GM19239 (cell line): ENCODE measurements around the gene RIN3.
A peak's percentile ranks its signal among the peaks of the same experiment; 100 is the strongest.
"Not testable (repeated sequence)": the region's sequence is repeated elsewhere in the genome, so short reads cannot be mapped to it uniquely, and the experiment has no call there.

ENCODE experiments used
- DNase-seq: peaks from one replicate; pipeline ENCODE4 v3.0.0; 2011; ENCODE audit warnings: low spot score; ENCODE audit not compliant: insufficient read length
- FAIRE-seq: peaks from 2 replicates; lab custom pipeline; 2011; peaks lifted over from hg19 to GRCh38; lab: Jason Lieb, UNC

RIN3 gene

DNA sequence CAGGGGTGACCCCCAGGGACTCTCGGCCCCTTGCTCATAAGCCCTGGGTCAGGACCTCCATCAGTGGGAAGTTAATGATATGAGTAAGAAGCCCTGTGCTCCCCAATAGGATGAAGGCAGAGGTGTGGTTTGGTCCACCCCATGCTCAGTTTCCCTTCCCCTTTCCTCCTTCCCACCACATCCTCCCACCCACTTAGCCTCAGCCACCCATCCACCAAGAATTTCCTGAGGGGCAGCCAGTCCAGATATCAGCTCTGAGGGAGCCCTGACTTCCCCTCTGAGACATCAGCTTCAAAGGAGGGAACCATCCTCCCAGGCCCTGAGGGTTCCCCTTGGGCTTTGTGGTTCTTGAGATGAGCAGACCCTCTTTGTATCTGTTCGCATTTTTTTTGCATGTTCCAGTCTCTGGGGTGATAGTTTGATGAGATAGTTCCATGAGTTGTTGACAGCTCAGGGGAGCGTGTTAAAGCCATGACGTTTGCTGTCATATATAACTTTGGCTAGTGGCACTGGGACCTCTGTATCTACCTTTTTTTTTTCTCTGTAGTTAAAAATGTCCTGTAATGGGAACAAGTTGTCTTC is 163.6 kb downstream of the RIN3 start:
- DNase-seq (peak; percentile 82), FAIRE-seq (peak; percentile 96)

GRCh38 chr14:92677955-92678354 is 164.4 kb downstream of the RIN3 start:
- DNase-seq (no peak), FAIRE-seq (no peak)

DNA sequence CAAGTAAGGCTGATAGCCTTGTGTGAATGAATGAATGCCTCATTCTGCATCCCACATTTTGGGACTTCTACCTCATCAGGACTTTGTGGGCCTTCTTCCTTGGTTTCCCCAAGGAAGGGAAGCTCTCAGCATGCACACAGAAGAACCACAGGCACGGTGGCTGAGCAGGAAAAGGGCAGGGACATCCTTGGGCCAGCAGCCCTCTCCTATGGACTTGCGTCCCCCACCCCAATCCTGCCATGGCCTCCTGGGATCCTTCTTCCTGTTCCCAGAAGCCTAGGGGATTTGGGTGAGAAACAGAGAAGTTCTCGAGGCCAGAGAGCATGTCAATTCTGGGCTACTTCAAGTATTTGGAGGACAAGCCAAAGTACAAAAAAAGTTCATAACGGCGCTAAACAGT is 165.2 kb downstream of the RIN3 start:
- FAIRE-seq (no peak), DNase-seq (no peak)

GRCh38 chr14:92679246-92679645 is 165.7 kb downstream of the RIN3 start:
- no peak for DNase-seq
- no peak for FAIRE-seq

DNA sequence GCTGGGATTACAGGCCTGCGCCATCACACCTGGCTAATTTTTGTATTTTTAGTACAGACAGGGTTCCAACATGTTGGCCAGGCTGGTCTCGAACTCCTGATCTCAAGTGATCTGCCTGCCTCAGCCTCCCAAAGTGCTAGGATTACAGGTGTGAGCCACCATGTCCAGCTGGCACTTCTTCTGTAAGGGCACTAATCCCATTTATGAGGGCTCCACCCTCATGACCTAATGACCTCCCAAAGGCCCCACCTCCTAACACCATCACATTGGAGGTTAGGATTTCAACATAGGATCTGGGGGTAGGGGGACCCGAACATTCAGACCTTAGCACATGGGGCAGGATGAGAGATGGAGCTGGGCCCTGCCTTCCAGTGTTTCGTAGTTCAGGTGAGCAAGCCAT is 166.7 kb downstream of the RIN3 start:
- DNase-seq, FAIRE-seq: not testable (repeated sequence)

DNA sequence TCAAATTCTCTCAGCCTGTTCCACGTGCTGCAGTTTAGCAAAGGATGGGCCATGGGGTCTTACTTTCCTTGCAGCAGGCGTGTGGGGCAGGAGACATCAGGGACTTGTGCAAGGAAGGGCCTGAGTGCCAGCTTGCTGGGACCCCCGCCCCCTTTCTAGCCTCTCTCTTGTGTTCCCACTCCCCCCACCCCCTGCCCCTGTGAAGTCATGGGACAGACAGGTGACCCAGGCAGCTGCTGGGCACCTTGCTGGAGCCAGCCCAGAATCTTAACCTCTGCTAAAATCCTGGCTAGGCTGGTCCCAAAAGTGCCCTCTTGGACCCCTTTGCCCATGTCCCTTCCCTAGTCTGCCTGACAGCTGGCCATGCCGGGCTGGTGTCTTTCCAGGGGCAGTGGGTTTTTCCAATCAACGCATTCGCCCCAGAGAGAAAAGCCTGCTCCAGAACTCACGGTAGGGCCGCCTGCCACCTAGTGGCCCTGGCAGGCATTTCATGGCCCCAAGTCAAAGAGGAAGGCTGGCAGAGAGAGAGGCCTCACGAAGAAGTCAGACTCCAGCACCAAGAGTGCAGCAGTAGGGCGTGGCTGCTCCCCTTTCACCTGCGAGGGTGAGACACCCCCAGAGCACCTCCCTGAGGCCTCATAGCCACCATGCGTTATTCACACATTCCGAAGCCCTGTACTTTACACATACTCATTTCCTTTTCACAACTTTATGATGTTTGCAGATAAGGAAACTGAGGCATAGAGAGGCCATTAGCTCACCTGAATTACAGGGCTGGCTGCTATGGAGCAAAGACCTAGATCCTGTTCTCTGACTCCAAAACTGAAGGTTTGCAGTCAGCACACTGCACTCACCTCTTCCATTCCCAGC is 167.4 kb downstream of the RIN3 start:
- peak; percentile 66 for DNase-seq
- peak; percentile 84 for FAIRE-seq

DNA sequence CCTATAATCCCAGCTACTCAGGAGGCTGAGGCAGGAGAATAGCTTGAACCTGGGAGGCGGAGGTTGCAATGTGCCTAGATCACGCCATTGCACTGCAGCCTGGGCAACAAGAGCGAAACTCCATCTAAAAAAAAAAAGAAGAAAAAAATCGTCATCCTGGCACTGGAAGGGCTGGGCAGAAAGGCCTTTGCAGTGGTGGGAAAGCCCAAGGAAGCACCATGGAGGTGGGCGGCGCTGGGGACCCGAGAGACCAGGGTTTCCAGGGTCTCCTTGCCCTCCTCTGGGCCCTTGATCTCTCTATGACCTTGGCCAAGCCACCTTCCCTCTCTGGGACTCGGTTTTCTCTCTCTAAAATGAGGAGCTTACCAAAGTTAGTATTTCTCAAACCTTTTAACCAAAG is 169.5 kb downstream of the RIN3 start:
- FAIRE-seq (no peak), DNase-seq (no peak)

DNA sequence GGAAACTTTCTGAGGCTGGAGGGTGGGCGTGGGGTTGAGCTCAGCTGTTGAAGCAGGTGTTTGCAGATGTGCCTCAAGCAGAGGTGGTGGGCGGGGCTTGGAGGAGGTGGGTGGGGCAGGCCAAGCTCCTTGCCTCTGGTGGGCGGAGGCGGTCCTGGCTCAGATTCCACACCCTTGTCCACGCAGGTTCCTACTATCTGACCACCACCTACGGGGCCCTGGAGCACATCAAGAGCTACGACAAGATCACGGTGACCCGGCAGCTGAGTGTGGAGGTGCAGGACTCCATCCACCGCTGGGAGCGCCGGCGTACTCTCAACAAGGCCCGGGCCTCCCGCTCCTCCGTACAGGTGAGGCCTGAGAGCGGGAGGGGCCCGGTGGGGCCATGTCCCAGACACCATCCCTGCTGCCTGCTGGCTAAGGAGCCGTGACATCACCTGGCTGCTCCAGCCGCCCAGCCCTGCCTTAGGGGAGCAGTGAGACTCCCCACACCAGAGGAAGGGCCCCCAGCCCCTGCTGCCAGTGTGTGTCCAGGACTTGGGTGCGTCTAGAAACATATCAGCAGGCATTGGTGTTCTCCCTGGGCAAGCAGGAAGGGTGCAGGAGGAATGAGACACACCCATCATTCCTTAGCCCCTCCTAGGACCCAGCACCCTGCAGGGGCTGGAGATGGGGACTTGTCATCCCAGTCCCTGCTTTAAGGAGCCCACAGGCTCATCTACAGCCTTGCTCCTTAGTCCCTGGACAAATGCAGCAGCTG is 171.4 kb downstream of the RIN3 start:
- FAIRE-seq (peak; percentile 57), DNase-seq (no peak)

DNA sequence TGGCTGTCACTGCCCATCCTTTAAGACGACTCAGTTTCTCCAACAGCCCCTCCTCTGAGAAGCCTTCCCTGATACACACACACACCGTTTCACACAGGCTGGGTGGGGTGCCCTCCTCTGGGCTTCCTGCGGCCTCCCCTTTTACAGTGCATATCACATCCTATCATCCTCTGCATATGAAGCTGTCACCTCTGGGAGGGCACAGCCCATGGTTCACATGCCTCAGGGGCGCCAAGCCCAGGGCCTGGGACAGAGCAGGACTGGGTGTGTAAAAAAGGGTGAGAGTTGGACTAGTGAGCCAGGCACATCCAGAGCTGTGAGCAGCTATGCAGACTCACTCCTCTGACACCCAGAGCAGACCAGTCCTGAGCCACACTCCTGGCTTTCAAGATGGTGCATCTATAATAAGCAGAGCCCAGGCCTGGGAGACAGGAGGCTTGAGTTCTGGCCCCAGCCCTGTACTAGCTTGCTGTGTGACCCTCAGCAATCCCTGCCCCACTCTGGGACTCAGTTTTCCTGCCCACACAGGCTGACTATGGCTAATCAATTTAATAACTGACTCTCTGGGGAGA is 172.3 kb downstream of the RIN3 start:
- DNase-seq (no peak), FAIRE-seq (no peak)

DNA sequence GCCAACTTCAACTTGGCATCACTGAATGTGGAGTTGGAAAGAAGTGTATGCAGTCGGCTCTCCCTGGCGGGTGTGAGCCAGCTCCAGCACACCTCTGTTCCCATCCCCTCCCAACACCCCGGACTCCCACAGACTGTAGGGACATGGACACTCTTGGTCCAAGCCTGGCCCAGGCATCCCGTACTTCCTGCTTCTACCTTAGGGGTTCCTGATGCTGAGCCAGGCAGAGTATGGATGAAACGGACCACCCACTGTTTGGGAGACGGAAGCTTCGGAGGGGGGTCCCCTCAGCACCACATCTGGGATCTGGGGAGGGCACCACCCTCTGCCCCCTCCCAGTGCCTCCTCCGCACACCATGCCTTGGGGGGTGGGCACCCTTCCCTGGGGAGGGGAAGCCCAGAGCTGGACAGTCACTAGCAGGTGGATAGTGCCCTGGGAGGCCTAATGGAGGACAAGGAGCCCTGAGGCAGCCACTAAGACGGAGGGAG is 172.9 kb downstream of the RIN3 start:
- DNase-seq (no peak), FAIRE-seq (no peak)

- DNase-seq: peak; percentile 96
- FAIRE-seq: peak; percentile 44
These were observed 173.4 kb downstream of the RIN3 start for GRCh38 chr14:92686900-92687427.

DNA sequence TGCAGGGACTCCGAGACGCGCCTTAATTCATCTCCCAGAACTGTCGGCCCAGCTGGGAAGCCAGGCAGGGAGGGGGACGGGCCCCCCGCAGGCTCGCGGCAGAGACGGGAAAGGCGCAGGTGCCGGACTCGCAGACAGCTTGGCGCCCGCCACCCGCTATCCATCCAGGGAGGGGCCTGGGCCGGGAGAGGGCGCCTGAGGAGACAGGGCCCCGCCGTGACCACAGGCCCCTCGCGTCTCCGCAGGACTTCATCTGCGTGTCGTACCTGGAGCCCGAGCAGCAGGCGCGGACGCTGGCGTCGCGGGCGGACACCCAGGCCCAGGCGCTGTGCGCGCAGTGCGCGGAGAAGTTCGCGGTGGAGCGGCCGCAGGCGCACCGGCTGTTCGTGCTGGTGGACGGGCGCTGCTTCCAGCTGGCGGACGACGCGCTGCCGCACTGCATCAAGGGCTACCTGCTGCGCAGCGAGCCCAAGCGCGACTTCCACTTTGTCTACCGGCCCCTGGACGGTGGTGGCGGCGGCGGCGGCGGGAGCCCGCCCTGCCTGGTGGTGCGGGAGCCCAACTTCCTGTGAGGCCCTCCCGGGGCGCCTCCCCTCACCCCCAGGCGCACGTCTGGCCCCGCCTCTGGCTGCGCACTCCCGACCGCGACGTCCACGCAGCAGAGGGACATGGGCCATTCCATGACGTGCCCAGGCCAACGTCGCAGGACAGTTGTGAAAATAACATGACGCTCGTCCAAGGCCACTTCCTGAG is 174.3 kb downstream of the RIN3 start:
- FAIRE-seq (no peak), DNase-seq (no peak)

DNA sequence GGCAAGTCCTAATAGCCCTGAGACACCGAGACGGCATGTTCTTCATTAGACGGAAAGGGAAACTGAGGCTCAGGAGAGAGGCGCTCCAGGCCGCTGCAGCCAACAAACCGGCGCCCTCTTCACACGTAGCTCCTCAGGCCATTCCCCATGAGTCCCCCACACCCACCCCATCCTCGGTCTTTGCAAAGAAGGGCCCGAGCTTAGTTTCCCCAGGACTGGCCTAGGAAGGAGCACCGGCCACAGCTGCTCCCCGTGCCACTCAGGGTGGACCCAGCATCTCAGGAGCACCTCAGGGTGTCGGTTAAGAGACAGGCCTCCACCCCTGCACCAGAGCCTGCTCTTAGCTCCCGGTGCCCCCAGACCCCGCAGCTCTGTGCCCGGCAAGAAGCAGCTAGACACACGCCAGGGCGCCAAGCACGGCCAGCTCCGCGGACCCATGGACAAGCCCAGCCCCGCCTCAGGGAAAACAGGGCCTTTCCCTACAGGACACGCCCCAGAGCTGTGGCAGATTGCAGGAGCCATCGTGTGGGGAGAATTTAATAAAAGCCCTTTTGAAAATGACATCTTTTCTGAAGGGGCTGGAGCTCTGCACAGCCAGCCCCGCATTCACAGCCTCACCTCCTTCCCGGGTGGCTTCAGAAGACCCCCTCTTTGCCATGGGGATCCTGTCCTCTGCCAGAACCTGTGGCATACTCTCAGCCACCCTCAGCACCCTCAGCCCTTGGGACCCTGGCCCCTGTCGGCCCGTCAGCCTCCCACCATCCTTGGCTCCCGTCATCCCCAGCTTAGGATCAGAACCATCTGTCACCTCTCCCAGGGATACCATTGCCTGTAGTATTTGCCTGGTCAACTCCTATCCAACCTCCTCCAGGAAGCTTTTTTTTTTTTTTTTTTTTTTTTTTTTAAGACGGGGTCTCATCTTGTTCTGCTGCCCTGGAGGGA is 175.1 kb downstream of the RIN3 start:
- no peak for DNase-seq
- no peak for FAIRE-seq

DNA sequence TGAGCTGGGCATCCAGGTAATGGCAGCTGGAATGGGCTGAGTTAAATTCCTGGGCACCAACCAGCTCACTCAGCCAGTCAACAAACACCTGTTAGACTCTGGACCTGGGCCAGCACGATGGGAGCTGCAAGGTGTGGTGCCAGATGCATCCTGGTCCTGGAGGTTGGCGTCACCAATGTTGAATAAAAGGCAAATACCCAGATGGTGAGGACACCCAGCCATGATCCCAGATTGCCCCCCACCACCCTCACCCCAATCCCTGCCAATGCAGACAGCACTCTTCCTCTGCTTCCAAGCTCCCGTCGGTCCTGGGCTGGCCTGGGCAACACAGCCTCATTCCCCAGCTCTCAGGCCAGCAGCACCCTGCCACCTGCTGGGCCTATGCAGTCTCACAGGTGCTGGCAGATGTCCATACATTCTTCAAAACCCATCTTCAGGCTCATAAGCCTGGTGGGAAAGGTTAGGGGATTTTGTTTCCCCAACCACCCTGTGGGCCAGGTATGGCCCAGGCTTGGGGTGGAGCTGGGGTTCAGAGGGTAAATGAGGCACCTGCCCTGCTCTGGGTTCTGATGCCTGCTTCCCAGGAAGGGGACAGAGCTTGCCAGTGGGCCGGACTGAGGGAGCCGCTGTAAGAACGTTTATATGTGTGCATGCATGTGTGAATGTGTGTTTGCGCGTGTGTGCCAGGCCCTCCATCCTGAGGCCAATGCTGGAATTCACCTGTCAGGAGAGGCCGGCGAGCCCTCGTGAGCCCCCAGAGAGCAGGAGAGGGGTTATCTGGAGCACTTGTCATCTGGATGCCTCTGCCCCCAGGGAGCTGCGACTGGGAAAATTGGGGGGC is 176.8 kb downstream of the RIN3 start:
- no peak for DNase-seq
- FAIRE-seq: no peak

DNA sequence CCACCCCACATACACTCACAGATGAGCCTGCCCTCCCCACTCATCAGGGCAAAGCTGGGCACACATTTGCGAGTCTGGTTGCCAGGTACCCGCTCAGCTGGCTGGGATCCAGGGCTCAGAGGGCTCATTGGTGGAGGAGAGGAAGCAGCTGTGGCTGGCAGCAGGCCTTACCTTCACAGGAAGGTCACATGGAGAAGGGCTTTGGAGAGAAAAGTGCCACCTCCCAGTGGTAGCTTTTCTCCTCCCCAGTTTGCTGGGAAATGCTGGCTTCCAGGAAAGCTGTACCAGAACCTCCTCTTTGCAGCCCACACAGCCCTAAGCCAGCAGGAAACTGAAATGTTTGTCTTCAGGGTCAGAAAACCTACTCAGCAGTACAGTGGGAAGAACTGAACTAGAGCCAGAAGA is 179.2 kb downstream of the RIN3 start:
- no peak for FAIRE-seq
- no peak for DNase-seq

GRCh38 chr14:92693998-92694795 is 180.6 kb downstream of the RIN3 start:
- FAIRE-seq (no peak), DNase-seq (no peak)

GRCh38 chr14:92694807-92695206 is 181.2 kb downstream of the RIN3 start:
- DNase-seq (no peak), FAIRE-seq (no peak)
